ENCODE data around the gene OGFR. TPM values are rescaled to one million over a fixed set of nuclear protein-coding genes. Genes with fewer than 3 reads are reported as not detected.
A peak's percentile ranks its signal among the peaks of the same experiment; 100 is the strongest.

OGFR gene
- total and polyA plus RNA-seq, 2 experiments from 2014 or later, result 9.6 to 50.6 TPM

- H3K79me2 ChIP-seq (replicated peaks; ENCODE audit: insufficient read depth), result no peaks in the 10 kb centered on the region
- H3K9me2 ChIP-seq (ENCODE audit: insufficient read depth), result no peaks in the 10 kb centered on the region
- H3K4me2 ChIP-seq, result peak overlapping the region; percentile 67
- TF ChIP-seq CTCF (conservative IDR thresholded peaks at IDR 0.05; ENCODE audit: low read depth in 2 of 2), result peak; percentile 96 to 98
- no peak for TF ChIP-seq ZNF462 (CRISPR knock-in tag; IDR thresholded peaks at IDR 0.05)
- TF ChIP-seq EZH2 (IDR thresholded peaks at IDR 0.05; ENCODE audit: low read depth, unreplicated experiment), result peak; percentile 53
- H3K4me3 Mint-ChIP-seq, result peak overlapping the region; percentile 68
- H3K9me3 Mint-ChIP-seq, result no peaks in the 10 kb centered on the region
- DNase-seq (ENCODE audit: low spot score), result peak; percentile 97
- no peaks in the 10 kb centered on the region for H3K36me3 Mint-ChIP-seq (ENCODE audit: low read depth)
- H3K27ac Mint-ChIP-seq, result no peak overlapping the region
- no peaks in the 10 kb centered on the region for H3K36me3 ChIP-seq (ENCODE audit: insufficient read depth)
- peaks cover 10% of the 10 kb centered on the region for H3K4me1 Mint-ChIP-seq
- ATAC-seq, result peak; percentile 36
- H3K27me3 ChIP-seq (ENCODE audit: insufficient read depth), result peaks cover 17% of the 10 kb centered on the region
- H3K4me1 ChIP-seq (ENCODE audit: insufficient read depth), result no peaks in the 10 kb centered on the region; the same call in 1 of the 2 replicates
- no peak overlapping the region for H2AFZ ChIP-seq
- H3K27ac ChIP-seq (ENCODE audit: low read depth), result no peak overlapping the region
- peaks cover 29% of the 10 kb centered on the region for H3K27me3 Mint-ChIP-seq (ENCODE audit: insufficient read depth, low read depth, poor library complexity)
- H3F3A ChIP-seq (replicated peaks; ENCODE audit: low read depth), result peaks cover 9% of the 10 kb centered on the region; the same call in 1 of the 2 replicates
- H3K4me3 ChIP-seq, result peak overlapping the region; percentile 46
- no peaks in the 10 kb centered on the region for H4K20me1 ChIP-seq (replicated peaks; ENCODE audit: insufficient read depth)
Measured at GRCh38 chr20:62791301-62792181, 13.1 kb upstream of the OGFR start.

Data from GM23338 (cell line).